Left ventricle myocardium superior (tissue), 1 donor: ENCODE results near the gene FOXO6. TPM values are rescaled to one million over a fixed set of nuclear protein-coding genes. Genes with fewer than 3 reads are reported as not detected.

Source experiments
- ATAC-seq: fragments of 200-7000 bp; cut with Tn5 transposase; one replicate; pipeline ENCODE4 v1.9.1; 2020; ENCODE audit warnings: mild to moderate bottlenecking, moderate library complexity
- DNase-seq: peaks from one replicate; pipeline ENCODE4 v3.0.0-alpha.2; 2020
- intact Hi-C: fragments of 100-400 bp; cut with micrococcal nuclease; formaldehyde crosslinking; loops from one replicate; pipeline ENCODE4 v1.11.0; 2022
- total RNA-seq: library from RNA; stranded (reverse); fragmentation: NEBNext Ultra II Directional; extraction: Animal tissue kit (Norgen Biotek cat#: 25700); gene quantifications from one replicate; pipeline ENCODE4 v1.2.1, GENCODE V29; 2021
- donor health status: DM: no; HTN: yes; CAD: no; lungs with severe emphysema.

FOXO6 gene
- total RNA-seq, 1 donor from 2014 or later: 3.4 TPM

GRCh38 chr1:41414716-41415306 lies 53.6 kb downstream of the FOXO6 start:
- DNase-seq (no peak), ATAC-seq (no peak)
- intact Hi-C loops: loop anchor here (5.0 kb wide), 2 partner anchors 93 to 148 kb away; no protein-coding TSS in a partner anchor

- no peak for ATAC-seq
- intact Hi-C loops: loop anchor here (5.0 kb wide), 2 partner anchors 94 to 149 kb away; no protein-coding TSS in a partner anchor
- no peak for DNase-seq
These were observed 54.8 kb downstream of the FOXO6 start for GRCh38 chr1:41416081-41416480.

DNA sequence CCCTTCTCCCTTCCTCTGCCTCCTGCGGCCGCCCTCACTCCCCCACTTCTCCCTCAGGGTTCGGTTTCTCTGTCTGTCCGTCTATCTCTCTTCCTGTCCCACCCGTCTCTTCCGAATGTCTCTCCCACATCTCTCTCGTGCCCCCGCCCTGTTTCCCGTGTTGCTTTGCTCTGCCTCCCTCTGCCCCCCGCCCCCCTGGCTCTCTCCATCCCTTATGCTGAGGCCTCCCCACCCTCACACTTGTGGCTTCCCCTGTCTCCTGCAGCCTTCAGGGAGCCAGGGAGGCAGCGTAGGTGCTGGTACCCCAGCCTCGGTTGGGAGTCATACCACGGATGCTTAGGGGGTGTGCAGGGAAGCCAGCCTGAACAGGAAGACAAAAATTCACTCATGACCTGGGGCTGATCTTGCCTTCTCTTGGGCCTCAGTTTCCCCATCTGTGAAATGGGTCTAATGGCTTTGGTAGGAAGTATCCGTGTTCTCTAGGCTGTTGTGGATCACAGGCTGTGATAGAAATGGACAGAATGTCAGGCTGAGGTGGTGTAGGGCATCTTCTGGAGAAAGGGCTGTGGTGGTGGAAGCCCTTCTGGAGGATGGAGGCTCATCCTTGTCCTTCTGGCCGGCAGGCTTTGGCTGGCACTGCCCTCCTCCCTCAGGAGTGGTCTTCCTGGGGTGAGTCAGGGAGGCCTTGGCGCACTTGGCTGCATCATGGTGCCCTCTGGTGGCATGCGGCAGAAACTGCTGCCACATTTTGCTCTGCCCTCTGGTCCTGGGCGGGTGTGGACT lies 55.5 kb downstream of the FOXO6 start:
- peak; percentile 65 for ATAC-seq
- intact Hi-C loops: loop anchor here (5.0 kb wide), 2 partner anchors 94 to 149 kb away; no protein-coding TSS in a partner anchor
- DNase-seq: peak; percentile 77

DNA sequence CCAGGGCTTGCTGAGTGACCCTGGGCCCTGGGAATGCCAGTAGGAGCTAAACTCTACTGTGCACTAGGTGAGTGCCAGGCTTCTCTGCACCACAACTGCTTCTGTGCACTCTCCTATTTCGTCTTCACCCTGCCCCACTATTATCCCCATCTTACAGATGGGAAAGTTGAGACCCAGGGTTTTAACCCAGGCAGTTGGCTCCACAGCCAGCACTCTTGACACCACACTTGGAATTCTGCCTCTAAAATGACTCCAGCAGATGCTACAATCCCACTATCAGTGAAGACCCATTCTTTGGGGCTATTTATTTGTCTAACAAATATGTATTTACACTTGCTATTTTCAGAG lies 56.1 kb downstream of the FOXO6 start:
- intact Hi-C loops: loop anchor here (5.0 kb wide), 2 partner anchors 95 to 150 kb away; no protein-coding TSS in a partner anchor
- no peak for DNase-seq

DNA sequence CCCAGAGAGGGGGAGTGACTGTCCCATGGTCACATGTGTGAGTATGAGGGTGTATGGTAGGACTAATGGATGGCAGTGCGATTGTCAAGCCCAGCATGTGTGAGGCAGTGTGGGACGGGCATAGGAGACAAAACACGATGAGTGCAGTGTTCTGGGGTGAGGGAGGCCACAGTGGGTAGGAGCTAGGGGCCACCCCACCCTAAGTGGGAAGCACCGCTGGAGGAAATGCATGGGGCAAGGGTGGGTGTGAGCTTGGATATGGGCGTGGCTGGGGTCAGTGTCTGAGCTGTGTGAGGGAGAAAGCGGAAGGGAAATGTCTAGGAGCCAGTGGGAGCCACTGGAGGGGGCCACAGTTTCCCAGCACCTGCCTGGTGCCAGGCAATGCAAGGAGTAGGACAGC lies 56.5 kb downstream of the FOXO6 start:
- intact Hi-C loops: loop anchor here (5.0 kb wide), 2 partner anchors 95 to 150 kb away; no protein-coding TSS in a partner anchor
- no peak for DNase-seq
- ATAC-seq: no peak

More for the DNA sequence above, 56.1 kb downstream of the FOXO6 start:
- ATAC-seq: no peak

GRCh38 chr1:41418857-41419583 lies 57.8 kb downstream of the FOXO6 start:
- intact Hi-C loops: loop anchor here (5.0 kb wide), 2 partner anchors 97 to 152 kb away; no protein-coding TSS in a partner anchor
- peak; percentile 76 for ATAC-seq
- peak; percentile 88 for DNase-seq

- DNase-seq: no peak
- ATAC-seq: no peak
- intact Hi-C loops: loop anchor here (5.0 kb wide), 2 partner anchors 97 to 152 kb away; no protein-coding TSS in a partner anchor
These were observed 58.5 kb downstream of the FOXO6 start for GRCh38 chr1:41419584-41420295.

DNA sequence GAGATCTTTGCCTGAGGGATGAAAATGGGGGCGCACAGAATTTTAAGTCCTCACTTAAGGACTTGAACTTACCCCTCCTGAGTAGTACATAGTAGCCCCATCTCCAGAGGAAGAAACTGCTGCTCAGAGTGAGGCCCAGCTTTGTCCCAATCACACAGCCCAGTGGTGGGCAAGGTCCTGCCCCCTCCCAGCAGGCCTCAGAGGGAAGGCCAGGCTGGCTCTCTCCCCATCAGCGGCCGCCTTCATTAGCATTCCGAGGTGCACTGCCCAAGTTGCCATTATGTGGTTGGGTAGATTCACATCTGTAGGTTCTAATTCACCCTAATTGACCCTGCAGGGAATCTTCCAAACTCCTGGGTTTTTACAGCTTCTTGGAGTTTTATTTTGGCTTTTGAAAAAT lies 59.1 kb downstream of the FOXO6 start:
- DNase-seq: no peak
- intact Hi-C loops: no loop called here
- ATAC-seq: no peak

DNA sequence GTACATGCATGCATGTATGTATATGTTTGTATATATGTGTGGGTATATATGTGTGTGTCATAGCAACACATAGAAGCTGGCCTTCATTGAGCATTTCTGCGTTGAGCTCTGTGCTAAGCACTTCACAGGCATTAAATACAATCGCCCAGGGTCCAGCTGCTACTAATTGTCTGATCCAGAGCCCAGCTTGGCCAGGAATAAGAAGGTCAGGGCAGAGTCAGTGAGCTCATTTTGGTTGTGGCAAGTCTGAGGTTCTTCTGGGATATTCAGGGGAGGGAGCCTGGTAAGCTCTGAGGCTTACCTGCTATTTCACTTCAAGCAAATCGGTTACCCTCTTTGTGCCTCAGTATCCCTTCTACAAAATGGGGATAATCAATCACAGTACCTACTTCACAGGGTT lies 59.6 kb downstream of the FOXO6 start:
- ATAC-seq: no peak
- intact Hi-C loops: no loop called here
- DNase-seq: no peak

DNA sequence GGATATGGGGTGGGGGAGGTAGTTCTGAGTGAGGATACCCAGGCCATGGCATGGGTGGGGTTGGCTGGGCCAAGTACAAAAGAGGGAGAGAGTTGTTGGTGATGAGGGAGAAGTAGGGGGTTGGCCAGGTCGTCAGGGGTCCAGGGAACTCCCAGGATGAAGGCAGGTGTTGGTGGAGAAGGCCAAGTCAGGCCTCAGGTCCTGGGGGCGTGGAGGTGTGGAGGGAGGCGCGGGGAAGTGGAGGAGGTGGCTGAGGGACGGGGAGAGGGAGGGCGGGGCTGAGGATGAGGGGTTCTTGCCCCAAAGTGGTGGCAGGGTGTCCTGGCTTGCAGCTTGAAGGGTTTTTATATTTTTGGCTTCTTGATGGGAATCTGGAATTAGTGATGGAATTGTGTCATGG lies 61.1 kb downstream of the FOXO6 start:
- DNase-seq (no peak), ATAC-seq (no peak)
- intact Hi-C loops: no loop called here

- DNase-seq: peak; percentile 80
- intact Hi-C loops: no loop called here
- peak; percentile 86 for ATAC-seq
These were observed 62.4 kb downstream of the FOXO6 start for GRCh38 chr1:41423511-41424191.

GRCh38 chr1:41424581-41425118 lies 63.4 kb downstream of the FOXO6 start:
- ATAC-seq: no peak
- intact Hi-C loops: no loop called here
- no peak for DNase-seq

GRCh38 chr1:41425369-41425768 lies 64.1 kb downstream of the FOXO6 start:
- intact Hi-C loops: no loop called here
- DNase-seq (no peak), ATAC-seq (no peak)

DNA sequence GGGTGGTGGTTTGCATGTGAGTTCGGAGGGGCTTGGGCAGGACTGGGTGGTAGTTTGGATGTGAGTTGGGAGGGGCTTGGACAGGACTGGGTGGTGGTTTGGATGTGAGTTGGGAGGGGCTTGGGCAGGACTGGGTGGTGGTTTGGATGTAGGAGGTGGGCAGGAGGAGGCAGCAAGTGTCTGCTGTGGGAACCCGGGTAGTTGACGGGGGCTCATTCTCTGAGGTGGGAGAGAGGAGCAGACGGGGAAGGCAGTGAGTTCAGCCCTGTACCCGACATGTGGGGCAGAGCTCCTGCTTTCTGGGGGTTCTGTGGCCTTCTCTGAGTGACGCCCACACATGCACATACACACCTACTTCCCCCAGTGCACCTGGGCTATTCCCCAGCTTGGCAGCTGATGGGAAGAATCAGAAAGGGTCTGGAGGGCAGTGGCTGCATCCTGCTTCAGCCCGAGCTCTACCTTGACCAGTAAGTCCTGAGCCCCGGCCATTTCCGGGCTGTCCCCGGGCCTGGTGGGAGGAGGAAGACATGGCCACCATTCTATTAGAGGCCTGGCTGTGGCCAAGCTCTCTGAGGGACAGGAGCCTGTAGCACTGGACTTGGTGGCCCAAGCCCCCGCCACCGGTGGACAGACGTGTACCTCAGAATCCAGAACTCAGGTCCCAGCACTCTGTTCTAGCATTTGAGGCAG lies 65.1 kb downstream of the FOXO6 start:
- intact Hi-C loops: no loop called here
- DNase-seq (no peak), ATAC-seq (no peak)

- DNase-seq: no peak
- intact Hi-C loops: no loop called here
These were observed 66.1 kb downstream of the FOXO6 start for GRCh38 chr1:41427122-41427913.

GRCh38 chr1:41427916-41428737 lies 66.9 kb downstream of the FOXO6 start:
- intact Hi-C loops: no loop called here
- ATAC-seq: no peak
- DNase-seq: no peak

More at GRCh38 chr1:41427122-41427913, 66.1 kb downstream of the FOXO6 start:
- ATAC-seq: no peak
